HG03521 (cell line): ENCODE results near the gene CENPA.
"Not testable (repeated sequence)": the region's sequence is repeated elsewhere in the genome, so short reads cannot be mapped to it uniquely, and the experiment has no call there.

Experiments used
- ATAC-seq: cut with Tn5 transposase; IDR thresholded peaks from one replicate; pipeline ENCODE4 v1.9.1; 2021; ENCODE audit warnings: mild to moderate bottlenecking, moderate library complexity; ENCODE audit not compliant: unreplicated experiment

CENPA gene

GRCh38 chr2:26786207-26787028, 562 bp downstream of the CENPA start:
- ATAC-seq: peak; percentile 13

GRCh38 chr2:26792720-26793119, 6.9 kb downstream of the CENPA start:
- no peak for ATAC-seq

GRCh38 chr2:26793518-26793917, 7.7 kb downstream of the CENPA start:
- ATAC-seq: no peak

- ATAC-seq: not testable (repeated sequence)
Observed at GRCh38 chr2:26795135-26795534, 9.3 kb downstream of the CENPA start.

- no peak for ATAC-seq
Observed at GRCh38 chr2:26801328-26801727, 15.5 kb downstream of the CENPA start.

- ATAC-seq: no peak
Observed at GRCh38 chr2:26801796-26802195, 15.9 kb downstream of the CENPA start.

GRCh38 chr2:26805241-26805676, 19.4 kb downstream of the CENPA start:
- no peak for ATAC-seq

GRCh38 chr2:26807788-26808460, 22.1 kb downstream of the CENPA start:
- ATAC-seq: no peak

- ATAC-seq: no peak
Observed at GRCh38 chr2:26809211-26809610, 23.4 kb downstream of the CENPA start.

GRCh38 chr2:26809876-26810577, 24.2 kb downstream of the CENPA start:
- no peak for ATAC-seq

GRCh38 chr2:26811261-26811660, 25.4 kb downstream of the CENPA start:
- ATAC-seq: no peak

GRCh38 chr2:26811791-26812694, 26.2 kb downstream of the CENPA start:
- no peak for ATAC-seq

- no peak for ATAC-seq
Observed at GRCh38 chr2:26812731-26813130, 26.9 kb downstream of the CENPA start.

GRCh38 chr2:26814072-26814765, 28.4 kb downstream of the CENPA start:
- ATAC-seq: not testable (repeated sequence)

GRCh38 chr2:26816893-26817292, 31.0 kb downstream of the CENPA start:
- no peak for ATAC-seq

- no peak for ATAC-seq
Observed at GRCh38 chr2:26818255-26818654, 32.4 kb downstream of the CENPA start.

- ATAC-seq: no peak
Observed at GRCh38 chr2:26818972-26819371, 33.1 kb downstream of the CENPA start.

GRCh38 chr2:26820932-26821331, 35.1 kb downstream of the CENPA start:
- no peak for ATAC-seq

- ATAC-seq: no peak
Observed at GRCh38 chr2:26822877-26823276, 37.0 kb downstream of the CENPA start.
